ENCODE results near the gene DDR2. TPM values are rescaled to one million over a fixed set of nuclear protein-coding genes. Genes with fewer than 3 reads are reported as not detected.
"Not testable (repeated sequence)": the region's sequence is repeated elsewhere in the genome, so short reads cannot be mapped to it uniquely, and the experiment has no call there.

Gene DDR2
- total RNA-seq, 1 experiment from 2014 or later: 0.67 TPM

GRCh38 chr1:162726555-162726954, 94.3 kb downstream of the DDR2 start:
- Histone ChIP-seq H3K79me2 (ENCODE audit: low read length) (no peaks in the 10 kb centered on the region), H3K9me2 (replicated peaks; ENCODE audit: insufficient read depth, low read length) (no peaks in the 10 kb centered on the region), H3K4me1 (ENCODE audit: low read length) (no peaks in the 10 kb centered on the region), H3K9me3 (ENCODE audit: low read length) (no peaks in the 10 kb centered on the region), H3K27me3 (ENCODE audit: low read length) (no peaks in the 10 kb centered on the region), H3K4me3 (ENCODE audit: low read length) (no peak overlapping the region), H3K27ac (ENCODE audit: low read length) (no peak overlapping the region), H3K36me3 (ENCODE audit: insufficient read depth, low read length) (no peaks in the 10 kb centered on the region), H3K4me2 (ENCODE audit: low read depth, low read length, poor library complexity, severe bottlenecking) (no peak overlapping the region), H2AFZ (ENCODE audit: low read length) (no peak overlapping the region), H4K20me1 (ENCODE audit: insufficient read depth, low read depth, low read length) (no peaks in the 10 kb centered on the region), H3K9ac (ENCODE audit: low read length) (no peak overlapping the region)
- DNase-seq: no peak

GRCh38 chr1:162727493-162727892, 95.2 kb downstream of the DDR2 start:
- H3K4me1 ChIP-seq (ENCODE audit: low read length); H3K9ac ChIP-seq (ENCODE audit: low read length); H3K4me3 ChIP-seq (ENCODE audit: low read length): not testable (repeated sequence)

GRCh38 chr1:162728573-162728972, 96.3 kb downstream of the DDR2 start:
- H4K20me1 ChIP-seq (ENCODE audit: insufficient read depth, low read depth, low read length): no peaks in the 10 kb centered on the region
- no peaks in the 10 kb centered on the region for H3K36me3 ChIP-seq (ENCODE audit: insufficient read depth, low read length)
- no peak overlapping the region for H3K4me2 ChIP-seq (ENCODE audit: low read depth, low read length, poor library complexity, severe bottlenecking)
- no peaks in the 10 kb centered on the region for H3K9me2 ChIP-seq (replicated peaks; ENCODE audit: insufficient read depth, low read length)
- H3K27ac ChIP-seq (ENCODE audit: low read length): no peak overlapping the region
- no peaks in the 10 kb centered on the region for H3K4me1 ChIP-seq (ENCODE audit: low read length)
- H3K9ac ChIP-seq (ENCODE audit: low read length): no peak overlapping the region
- no peaks in the 10 kb centered on the region for H3K9me3 ChIP-seq (ENCODE audit: low read length)
- H3K4me3 ChIP-seq (ENCODE audit: low read length): no peak overlapping the region
- DNase-seq: no peak
- H3K79me2 ChIP-seq (ENCODE audit: low read length): no peaks in the 10 kb centered on the region
- no peaks in the 10 kb centered on the region for H3K27me3 ChIP-seq (ENCODE audit: low read length)
- no peak overlapping the region for H2AFZ ChIP-seq (ENCODE audit: low read length)

More at GRCh38 chr1:162727493-162727892, 95.2 kb downstream of the DDR2 start:
- DNase-seq; H3K4me2 ChIP-seq (ENCODE audit: low read depth, low read length, poor library complexity, severe bottlenecking); H4K20me1 ChIP-seq (ENCODE audit: insufficient read depth, low read depth, low read length); H3K9me3 ChIP-seq (ENCODE audit: low read length); H2AFZ ChIP-seq (ENCODE audit: low read length); H3K79me2 ChIP-seq (ENCODE audit: low read length); H3K27ac ChIP-seq (ENCODE audit: low read length); H3K36me3 ChIP-seq (ENCODE audit: insufficient read depth, low read length); H3K27me3 ChIP-seq (ENCODE audit: low read length); H3K9me2 ChIP-seq (replicated peaks; ENCODE audit: insufficient read depth, low read length): not testable (repeated sequence)

- H3K36me3 ChIP-seq (ENCODE audit: insufficient read depth, low read length); H2AFZ ChIP-seq (ENCODE audit: low read length); DNase-seq; H3K27me3 ChIP-seq (ENCODE audit: low read length); H3K4me2 ChIP-seq (ENCODE audit: low read depth, low read length, poor library complexity, severe bottlenecking); H3K27ac ChIP-seq (ENCODE audit: low read length); H3K9me3 ChIP-seq (ENCODE audit: low read length); H3K9me2 ChIP-seq (replicated peaks; ENCODE audit: insufficient read depth, low read length); H3K79me2 ChIP-seq (ENCODE audit: low read length); H3K4me3 ChIP-seq (ENCODE audit: low read length); H3K4me1 ChIP-seq (ENCODE audit: low read length); H3K9ac ChIP-seq (ENCODE audit: low read length); H4K20me1 ChIP-seq (ENCODE audit: insufficient read depth, low read depth, low read length): not testable (repeated sequence)
Measured at GRCh38 chr1:162729195-162729774, 97.0 kb downstream of the DDR2 start.

- H3K4me2 ChIP-seq (ENCODE audit: low read depth, low read length, poor library complexity, severe bottlenecking): no peak overlapping the region
- no peaks in the 10 kb centered on the region for H3K27me3 ChIP-seq (ENCODE audit: low read length)
- H3K9me3 ChIP-seq (ENCODE audit: low read length): no peaks in the 10 kb centered on the region
- no peak overlapping the region for H3K27ac ChIP-seq (ENCODE audit: low read length)
- H4K20me1 ChIP-seq (ENCODE audit: insufficient read depth, low read depth, low read length): no peaks in the 10 kb centered on the region
- no peak for DNase-seq
- no peaks in the 10 kb centered on the region for H3K79me2 ChIP-seq (ENCODE audit: low read length)
- no peaks in the 10 kb centered on the region for H3K9me2 ChIP-seq (replicated peaks; ENCODE audit: insufficient read depth, low read length)
- no peak overlapping the region for H3K9ac ChIP-seq (ENCODE audit: low read length)
- no peaks in the 10 kb centered on the region for H3K4me1 ChIP-seq (ENCODE audit: low read length)
- H3K4me3 ChIP-seq (ENCODE audit: low read length): no peak overlapping the region
- no peak overlapping the region for H2AFZ ChIP-seq (ENCODE audit: low read length)
- no peaks in the 10 kb centered on the region for H3K36me3 ChIP-seq (ENCODE audit: insufficient read depth, low read length)
Measured at GRCh38 chr1:162732094-162732493, 99.8 kb downstream of the DDR2 start.

GRCh38 chr1:162732566-162733335, 100.5 kb downstream of the DDR2 start:
- no peaks in the 10 kb centered on the region for H3K9me2 ChIP-seq (replicated peaks; ENCODE audit: insufficient read depth, low read length)
- no peaks in the 10 kb centered on the region for H3K79me2 ChIP-seq (ENCODE audit: low read length)
- no peaks in the 10 kb centered on the region for H4K20me1 ChIP-seq (ENCODE audit: insufficient read depth, low read depth, low read length)
- H3K9me3 ChIP-seq (ENCODE audit: low read length): no peaks in the 10 kb centered on the region
- no peaks in the 10 kb centered on the region for H3K4me1 ChIP-seq (ENCODE audit: low read length)
- H2AFZ ChIP-seq (ENCODE audit: low read length): no peak overlapping the region
- H3K4me3 ChIP-seq (ENCODE audit: low read length): no peak overlapping the region
- no peaks in the 10 kb centered on the region for H3K27me3 ChIP-seq (ENCODE audit: low read length)
- H3K27ac ChIP-seq (ENCODE audit: low read length): no peak overlapping the region
- H3K36me3 ChIP-seq (ENCODE audit: insufficient read depth, low read length): no peaks in the 10 kb centered on the region
- no peak overlapping the region for H3K9ac ChIP-seq (ENCODE audit: low read length)
- no peak for DNase-seq
- H3K4me2 ChIP-seq (ENCODE audit: low read depth, low read length, poor library complexity, severe bottlenecking): no peak overlapping the region

GRCh38 chr1:162733336-162733590, 101.0 kb downstream of the DDR2 start:
- Histone ChIP-seq H3K4me1 (ENCODE audit: low read length) (no peaks in the 10 kb centered on the region), H3K79me2 (ENCODE audit: low read length) (no peaks in the 10 kb centered on the region), H4K20me1 (ENCODE audit: insufficient read depth, low read depth, low read length) (no peaks in the 10 kb centered on the region), H3K36me3 (ENCODE audit: insufficient read depth, low read length) (no peaks in the 10 kb centered on the region), H3K27me3 (ENCODE audit: low read length) (no peaks in the 10 kb centered on the region), H3K9me2 (replicated peaks; ENCODE audit: insufficient read depth, low read length) (no peaks in the 10 kb centered on the region), H3K4me2 (ENCODE audit: low read depth, low read length, poor library complexity, severe bottlenecking) (no peak overlapping the region), H2AFZ (ENCODE audit: low read length) (no peak overlapping the region), H3K27ac (ENCODE audit: low read length) (no peak overlapping the region), H3K4me3 (ENCODE audit: low read length) (no peak overlapping the region), H3K9me3 (ENCODE audit: low read length) (no peaks in the 10 kb centered on the region), H3K9ac (ENCODE audit: low read length) (no peak overlapping the region)
- no peak for DNase-seq

GRCh38 chr1:162734047-162734446, 101.8 kb downstream of the DDR2 start:
- Histone ChIP-seq H3K9ac (ENCODE audit: low read length) (no peak overlapping the region), H3K4me1 (ENCODE audit: low read length) (no peaks in the 10 kb centered on the region), H3K36me3 (ENCODE audit: insufficient read depth, low read length) (no peaks in the 10 kb centered on the region), H3K4me2 (ENCODE audit: low read depth, low read length, poor library complexity, severe bottlenecking) (no peak overlapping the region), H3K27me3 (ENCODE audit: low read length) (no peaks in the 10 kb centered on the region), H3K79me2 (ENCODE audit: low read length) (no peaks in the 10 kb centered on the region), H3K9me2 (replicated peaks; ENCODE audit: insufficient read depth, low read length) (no peaks in the 10 kb centered on the region), H3K9me3 (ENCODE audit: low read length) (no peaks in the 10 kb centered on the region), H4K20me1 (ENCODE audit: insufficient read depth, low read depth, low read length) (no peaks in the 10 kb centered on the region), H3K27ac (ENCODE audit: low read length) (no peak overlapping the region), H3K4me3 (ENCODE audit: low read length) (no peak overlapping the region), H2AFZ (ENCODE audit: low read length) (no peak overlapping the region)
- no peak for DNase-seq

All from Karpas-422 (cell line).